PC-9 (cell line): ENCODE data around the gene MCIDAS.

ENCODE experiments used
- EZH2 ChIP-seq: fragments of 200-600 bp; sonication (generic); IDR thresholded peaks from 2 replicates; pipeline ENCODE4 v1.8.0; 2017; ENCODE audit warnings: antibody characterized with exemption, low read depth
- TF ChIP-seq, protein P1 (sequence below): fragments of 200-600 bp; sonication (generic); conservative IDR thresholded peaks from 2 replicates; pipeline ENCODE4 v1.6.1; 2017; ENCODE audit warnings: mixed run types, antibody characterized with exemption, mild to moderate bottlenecking, moderate library complexity

GRCh38 chr5:55172051-55172899 lies 54.8 kb downstream of the MCIDAS start:
- TF ChIP-seq EZH2 = no peak
- TF ChIP-seq, protein P1, sequence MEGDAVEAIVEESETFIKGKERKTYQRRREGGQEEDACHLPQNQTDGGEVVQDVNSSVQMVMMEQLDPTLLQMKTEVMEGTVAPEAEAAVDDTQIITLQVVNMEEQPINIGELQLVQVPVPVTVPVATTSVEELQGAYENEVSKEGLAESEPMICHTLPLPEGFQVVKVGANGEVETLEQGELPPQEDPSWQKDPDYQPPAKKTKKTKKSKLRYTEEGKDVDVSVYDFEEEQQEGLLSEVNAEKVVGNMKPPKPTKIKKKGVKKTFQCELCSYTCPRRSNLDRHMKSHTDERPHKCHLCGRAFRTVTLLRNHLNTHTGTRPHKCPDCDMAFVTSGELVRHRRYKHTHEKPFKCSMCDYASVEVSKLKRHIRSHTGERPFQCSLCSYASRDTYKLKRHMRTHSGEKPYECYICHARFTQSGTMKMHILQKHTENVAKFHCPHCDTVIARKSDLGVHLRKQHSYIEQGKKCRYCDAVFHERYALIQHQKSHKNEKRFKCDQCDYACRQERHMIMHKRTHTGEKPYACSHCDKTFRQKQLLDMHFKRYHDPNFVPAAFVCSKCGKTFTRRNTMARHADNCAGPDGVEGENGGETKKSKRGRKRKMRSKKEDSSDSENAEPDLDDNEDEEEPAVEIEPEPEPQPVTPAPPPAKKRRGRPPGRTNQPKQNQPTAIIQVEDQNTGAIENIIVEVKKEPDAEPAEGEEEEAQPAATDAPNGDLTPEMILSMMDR = peak; percentile 90
